ENCODE measurements around the gene ZNF528.
A peak's percentile ranks its signal among the peaks of the same experiment; 100 is the strongest.

The ZNF528 gene

DNA sequence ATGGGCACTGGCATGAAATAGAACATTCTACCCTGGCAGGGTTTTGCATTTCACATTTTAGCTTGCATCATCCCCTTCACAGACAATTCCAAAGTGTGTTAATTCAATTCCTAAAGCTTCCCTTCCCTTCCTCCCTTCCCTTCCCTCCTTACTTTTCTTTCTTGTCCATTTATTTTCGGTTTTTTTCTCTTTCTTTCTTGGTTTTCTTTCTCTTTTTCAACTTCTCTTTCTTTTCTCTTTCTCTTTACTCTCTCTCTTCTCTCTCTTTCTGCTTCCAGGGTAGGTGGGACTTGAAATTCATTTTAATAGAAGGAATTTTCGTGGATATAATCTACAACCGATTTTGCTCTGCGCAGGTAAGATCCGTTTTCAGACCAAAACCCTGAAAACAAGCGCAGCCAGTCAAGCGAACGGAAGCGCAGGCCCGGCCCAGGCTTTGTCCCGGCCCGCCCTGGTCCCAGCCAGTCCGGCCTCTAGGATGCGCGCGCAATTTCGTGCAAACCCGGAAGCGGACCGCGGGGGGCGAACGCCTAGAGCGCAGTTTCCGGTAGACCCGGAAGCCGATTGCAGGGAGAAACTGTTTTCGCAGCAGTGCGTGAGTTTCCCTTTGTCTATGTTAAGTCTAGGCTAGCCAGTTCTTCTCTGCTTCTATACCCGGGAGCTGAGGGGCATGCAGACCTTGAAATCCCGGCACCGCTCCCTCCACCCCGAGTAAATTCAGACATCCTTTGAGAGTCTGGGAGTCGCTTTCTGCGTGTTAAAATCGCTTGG is at the start of gene ZNF528:
Gene ZNF528 (plus strand): TSS at position 540 of the 771 bp plus-strand sequence. CDS start 4,165 bp downstream, outside the sequence.
- DNase-seq: peak; percentile 97

DNA sequence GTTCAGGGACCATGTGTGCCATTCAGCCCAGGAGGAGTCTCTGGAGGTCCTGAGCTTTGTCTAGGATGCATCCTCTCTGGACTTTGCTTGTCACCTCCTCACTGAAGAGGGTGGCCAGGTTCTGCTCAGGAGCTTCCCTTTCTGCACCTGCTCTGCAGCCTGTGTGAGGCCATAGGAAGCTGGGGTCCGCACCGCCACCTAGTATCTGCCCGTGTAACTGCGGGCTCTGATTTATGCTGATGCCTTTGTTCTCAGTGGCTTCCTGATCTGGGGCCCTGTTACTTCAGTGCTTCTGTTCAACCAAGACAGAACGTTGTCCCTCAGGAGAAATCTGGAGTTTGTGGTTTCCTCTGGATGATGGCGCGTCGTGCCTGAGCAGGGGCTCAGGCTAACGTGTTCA is 46.1 kb upstream of the ZNF528 start:
- peak; percentile 16 for DNase-seq

DNA sequence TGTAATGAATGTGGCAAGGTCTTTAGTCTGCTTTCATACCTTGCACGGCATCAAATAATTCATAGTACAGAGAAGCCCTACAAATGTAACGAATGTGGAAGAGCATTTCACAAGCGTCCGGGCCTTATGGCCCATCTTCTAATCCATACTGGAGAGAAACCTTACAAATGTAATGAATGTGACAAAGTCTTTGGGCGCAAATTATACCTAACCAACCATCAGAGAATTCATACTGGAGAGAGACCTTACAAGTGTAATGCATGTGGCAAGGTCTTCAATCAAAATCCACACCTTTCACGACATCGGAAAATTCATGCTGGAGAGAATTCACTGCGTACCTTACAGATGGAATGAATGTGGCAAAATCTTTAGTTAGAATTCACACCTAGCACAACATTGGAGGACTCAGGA is 31.2 kb upstream of the ZNF528 start:
- no peak for DNase-seq

DNA sequence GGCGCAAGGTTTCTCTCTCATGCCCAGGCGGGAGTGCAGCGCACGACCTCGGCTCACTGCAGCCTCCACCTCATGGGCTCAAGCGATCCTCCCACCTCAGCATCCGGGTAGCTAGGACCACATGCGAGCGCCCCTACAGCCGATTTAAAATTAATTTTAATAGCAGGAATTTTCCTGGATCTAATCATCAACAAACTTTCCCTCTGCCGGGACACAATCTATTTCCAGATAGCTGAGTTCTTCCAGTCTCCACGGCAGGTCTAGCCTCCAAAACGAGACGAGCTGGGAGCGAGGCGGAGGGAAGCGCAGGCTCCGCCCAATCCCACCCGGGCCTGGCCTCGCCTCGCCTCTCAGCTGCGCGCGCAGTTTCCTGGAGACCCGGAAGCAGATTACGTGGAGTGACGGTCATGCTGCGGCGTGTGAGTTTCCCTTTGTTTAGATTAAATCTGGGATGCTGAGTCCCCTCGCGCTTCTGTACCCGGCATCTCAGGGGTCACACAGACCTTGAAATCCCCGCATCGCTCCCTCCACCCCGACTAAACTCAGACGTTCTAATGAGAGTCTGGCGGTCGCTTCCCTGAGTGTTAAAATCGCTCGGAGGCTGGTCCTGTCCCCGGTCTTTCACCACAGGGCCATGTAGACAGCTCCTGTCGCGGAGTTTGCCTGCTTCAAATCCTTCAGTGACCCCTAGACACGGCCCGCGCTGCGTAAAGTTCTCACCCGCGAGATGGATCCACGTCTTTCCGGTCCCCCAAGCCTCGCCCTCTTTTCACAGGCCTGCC is 27.9 kb upstream of the ZNF528 start, which contains the start of gene ZNF880:
Gene ZNF880 (plus strand): TSS at position 365 of the 782 bp plus-strand sequence. CDS start 43 bp downstream, at position 408.
- peak; percentile 95 for DNase-seq

DNA sequence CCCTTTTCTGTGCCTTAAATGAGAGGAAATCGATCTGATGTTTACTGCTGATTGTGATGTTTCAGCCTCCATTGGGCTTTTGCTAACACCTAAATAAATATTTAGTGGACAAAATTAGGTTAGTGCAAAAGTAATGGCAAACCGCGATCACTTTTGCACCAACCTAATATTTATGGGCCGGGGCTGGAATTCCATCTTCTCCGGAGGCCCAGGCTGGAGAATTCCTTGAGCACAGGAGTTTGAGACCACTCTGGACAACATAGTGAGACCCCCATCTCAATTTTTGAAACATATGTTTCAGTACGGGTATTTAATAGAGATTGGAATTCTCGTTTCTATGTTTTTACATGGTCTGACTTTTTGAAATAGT is 27.3 kb upstream of the ZNF528 start:
- no peak for DNase-seq

DNA sequence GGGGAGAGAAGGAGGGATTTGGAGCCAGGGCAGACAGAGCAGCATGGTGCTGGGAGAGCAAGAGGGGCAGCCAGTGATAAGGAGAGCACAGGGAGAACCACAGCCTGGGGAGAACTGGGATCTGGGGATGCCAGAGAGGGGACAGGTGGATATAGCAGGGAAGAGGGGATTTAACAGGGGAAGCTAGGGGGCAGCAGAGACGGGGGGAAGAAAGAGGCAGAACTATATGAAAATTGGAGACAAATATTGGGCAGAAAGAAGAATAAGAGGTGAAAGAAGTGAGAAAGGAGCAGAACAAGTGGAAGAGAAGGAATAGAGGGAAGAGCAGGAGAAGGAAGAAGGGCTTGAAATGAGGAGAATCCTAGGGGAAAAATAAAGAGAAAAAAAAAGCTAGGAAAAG is 6.5 kb upstream of the ZNF528 start:
- no peak for DNase-seq

DNA sequence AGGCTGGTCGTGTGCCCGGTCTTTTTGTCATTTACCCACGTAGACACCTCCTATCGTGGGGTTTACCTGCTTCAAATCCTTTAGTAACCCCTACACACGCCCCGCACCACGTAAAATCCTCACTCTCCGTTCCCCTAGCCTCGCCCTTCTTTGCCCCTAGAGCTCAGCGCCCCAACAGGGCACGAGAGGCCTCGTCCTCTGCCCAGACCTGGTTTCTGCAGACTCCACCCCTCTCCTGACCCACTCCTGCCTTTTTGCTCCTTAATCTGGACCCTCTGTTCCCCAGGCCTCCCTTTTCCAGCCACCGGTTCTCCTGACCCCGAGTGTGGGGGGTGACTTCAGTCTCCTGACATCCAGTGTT is 412 bp downstream of the ZNF528 start:
- DNase-seq: peak; percentile 22

DNA sequence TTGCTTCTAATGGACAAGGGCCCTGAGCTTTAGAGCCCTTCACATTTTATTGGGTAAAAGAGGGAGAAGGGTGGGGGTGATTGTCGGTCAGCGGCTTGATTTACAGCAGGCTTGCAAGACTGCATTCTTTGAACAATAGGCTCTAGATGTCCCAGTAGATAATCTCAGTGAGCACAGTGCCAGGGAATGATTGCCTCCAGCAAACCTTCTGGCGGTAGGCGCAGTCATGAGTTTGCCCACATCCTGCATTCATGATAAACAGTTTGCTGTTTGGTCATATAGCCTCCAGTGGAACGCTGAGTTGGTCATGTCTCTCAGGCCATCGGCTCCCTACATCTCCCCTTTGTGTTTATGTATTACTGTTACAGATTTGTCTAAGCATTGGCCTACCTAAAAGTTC is 12.6 kb downstream of the ZNF528 start:
- DNase-seq: no peak

DNA sequence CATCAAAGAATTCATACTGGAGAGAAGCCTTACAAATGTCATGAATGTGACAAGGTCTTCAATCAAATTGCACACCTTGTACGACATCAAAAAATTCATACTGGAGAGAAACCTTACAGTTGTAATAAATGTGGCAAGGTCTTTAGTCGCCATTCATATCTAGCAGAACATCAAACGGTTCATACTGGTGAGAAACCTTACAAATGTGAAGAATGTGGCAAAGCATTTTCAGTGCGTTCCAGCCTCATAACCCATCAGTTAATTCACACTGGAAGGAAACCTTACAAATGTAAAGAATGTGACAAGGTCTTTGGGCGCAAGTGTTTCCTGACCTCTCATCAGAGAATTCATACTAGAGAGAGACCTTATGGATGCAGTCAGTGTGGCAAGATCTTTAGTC is 18.1 kb downstream of the ZNF528 start:
- DNase-seq: no peak

DNA sequence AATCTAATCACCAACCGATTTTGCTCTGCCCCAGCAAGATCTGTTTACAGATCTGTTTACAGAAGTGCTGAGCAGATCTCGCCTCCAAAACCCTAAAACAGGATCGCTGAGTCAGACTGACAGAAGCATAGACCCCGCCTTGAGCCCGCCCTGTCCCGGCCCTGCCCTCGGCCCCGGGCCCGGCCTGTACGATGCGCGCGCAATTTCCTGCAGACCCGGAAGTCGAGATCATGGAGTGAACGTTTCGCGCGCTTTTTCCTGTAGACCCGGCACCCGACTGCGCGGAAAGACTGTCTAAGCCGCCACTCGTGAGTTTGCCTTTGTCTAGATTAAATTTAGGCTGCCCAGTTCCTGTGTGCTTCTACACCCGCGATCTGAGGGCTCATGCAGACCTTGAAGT is 31.3 kb downstream of the ZNF528 start, which contains the start of gene ZNF534:
Gene ZNF534 (plus strand): TSS at position 212 of the 400 bp plus-strand sequence. CDS start 2,327 bp downstream, outside the sequence.
- DNase-seq: no peak

DNA sequence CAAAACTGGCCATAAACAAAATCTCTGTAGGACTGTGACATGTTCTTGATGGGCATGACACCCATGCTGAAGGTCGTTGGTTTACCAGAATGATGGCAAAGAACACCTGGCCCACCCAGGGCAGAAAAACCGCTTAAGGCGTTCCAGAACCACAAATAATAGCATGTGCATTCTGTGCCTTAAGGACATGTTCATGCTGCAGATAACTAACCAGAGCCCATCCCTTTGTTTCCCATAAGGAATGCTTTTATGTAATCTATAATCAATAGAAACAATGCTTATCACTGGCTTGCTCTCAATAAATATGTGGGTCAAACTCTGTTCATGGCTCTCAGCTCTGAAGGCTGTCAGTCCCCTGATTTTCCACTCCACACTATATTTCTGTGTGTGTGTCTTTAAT is 44.5 kb downstream of the ZNF528 start:
- DNase-seq: no peak

DNA sequence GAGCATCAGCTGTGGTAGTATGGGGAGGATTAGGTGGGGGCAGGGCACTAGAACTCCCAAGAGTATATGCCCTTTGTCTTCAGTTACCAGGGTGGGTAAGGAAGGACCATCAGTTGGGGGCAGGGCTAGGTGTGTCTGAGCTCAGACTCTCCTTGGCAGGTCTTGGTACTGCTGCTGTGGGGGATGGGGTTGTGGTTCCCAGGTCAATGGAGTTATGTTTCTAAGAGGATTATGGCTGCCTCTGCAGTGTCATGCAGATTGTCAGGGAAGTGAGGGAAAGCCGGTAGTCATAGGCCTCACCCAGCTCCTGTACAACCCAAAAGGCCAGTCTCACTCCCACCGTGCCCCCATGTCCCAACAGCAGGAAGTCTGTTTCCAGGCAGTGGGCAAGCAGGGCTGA is 46.9 kb downstream of the ZNF528 start:
- no peak for DNase-seq

DNA sequence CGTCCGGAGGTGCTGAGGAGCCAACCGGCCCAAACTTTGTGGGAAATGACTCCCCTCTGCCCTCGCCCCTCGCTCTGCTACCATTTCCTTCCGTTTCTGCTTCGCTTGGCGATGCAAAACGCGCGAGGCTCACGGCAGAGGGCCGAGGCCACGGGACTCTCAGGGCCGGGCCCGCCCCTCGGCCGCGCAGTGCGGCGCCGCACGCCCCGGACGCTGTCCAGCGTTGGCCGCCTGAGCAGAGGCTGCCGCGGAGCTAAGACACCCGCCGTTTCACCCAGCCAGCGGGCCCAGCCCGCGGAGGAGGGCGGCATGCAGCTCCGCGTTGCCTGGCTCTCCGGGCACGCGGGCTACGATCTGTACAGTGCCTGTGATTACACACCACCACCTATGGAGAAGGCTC is 53.6 kb downstream of the ZNF528 start:
- DNase-seq: no peak

DNA sequence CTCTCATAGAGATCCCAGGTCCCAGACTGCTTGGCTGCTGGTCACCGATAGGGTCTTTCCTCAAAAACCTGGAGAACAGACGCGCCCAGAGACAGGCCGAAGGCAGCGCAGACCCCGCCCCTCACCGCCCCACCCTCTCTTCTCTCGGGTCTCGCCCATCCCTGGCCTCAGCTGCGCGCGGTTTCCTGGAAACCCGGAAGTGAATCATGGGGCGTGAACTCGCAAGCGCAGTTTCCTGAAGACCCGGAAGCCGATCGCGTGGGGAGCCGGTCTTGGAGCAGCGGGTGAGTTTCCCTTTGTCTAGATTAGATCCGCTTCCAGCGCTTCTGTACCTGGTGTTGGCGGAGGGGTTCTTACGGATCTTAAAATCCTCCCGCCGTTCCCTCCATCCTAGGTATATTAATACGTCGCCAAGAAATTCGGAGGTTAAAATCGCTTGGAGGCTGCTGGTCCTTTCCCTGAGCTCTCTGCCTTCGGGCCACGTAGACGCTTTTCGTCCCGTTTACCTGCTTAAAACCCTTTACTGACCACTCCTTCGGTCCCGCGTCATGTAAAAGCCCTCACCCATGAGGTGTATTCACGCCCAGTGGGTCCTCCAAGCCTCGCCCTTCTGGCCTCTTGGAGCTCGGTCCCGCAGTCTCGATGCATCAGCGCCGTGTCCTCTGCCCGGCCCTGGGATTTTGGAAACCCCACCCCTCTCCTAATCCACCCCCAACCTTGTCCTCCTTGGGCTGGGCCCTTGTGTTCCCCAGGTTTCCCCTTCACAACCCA is 55.9 kb downstream of the ZNF528 start, which contains the start of gene ZNF578:
Gene ZNF578 (plus strand): TSS at position 230 of the 771 bp plus-strand sequence. CDS start 48,293 bp downstream, outside the sequence.
- peak; percentile 81 for DNase-seq

DNA sequence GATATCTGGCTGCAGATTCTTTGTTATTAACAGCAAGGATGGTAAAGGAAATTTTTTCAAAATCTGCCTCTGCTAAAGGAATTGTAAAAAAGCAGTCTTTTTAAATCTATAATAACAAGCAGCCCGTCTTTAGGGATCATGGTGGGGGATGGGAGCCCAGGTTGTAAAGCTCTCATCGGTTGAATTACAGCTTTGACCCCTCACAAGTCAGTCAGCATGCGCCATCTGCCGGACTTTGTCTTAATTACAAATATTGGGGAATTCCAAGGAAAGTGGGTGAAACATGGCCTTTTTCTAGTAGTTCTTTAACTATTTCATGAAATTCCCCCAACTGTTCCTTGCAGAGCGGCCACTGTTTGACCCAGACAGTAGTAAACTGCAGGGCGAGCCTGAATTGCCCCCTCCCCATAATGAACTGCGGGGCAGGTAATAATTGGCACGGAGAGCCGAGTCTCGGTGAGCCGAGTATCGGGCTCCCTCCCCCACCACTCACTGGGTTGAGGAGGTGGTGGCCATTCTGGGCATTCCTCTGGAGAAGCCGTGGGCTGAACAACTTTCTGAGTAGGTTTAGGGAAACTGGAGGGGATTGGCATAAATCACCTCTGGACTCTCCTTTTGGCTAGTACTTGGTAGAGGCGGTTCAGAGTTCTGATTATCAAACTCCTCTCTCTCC is 67.3 kb downstream of the ZNF528 start:
- DNase-seq: no peak

All from activated CD4-positive, alpha-beta T cell treated with anti-CD3 and anti-CD28 coated beads for 48 hours (primary cell).